CD4-positive, alpha-beta T cell treated with Interleukin-15 for 1 hour (primary cell): Measurements from ENCODE around the gene RORB.

Experiments
- DNase-seq: peaks from one replicate; pipeline ENCODE4 v3.0.0-alpha.2; 2020

Gene RORB

GRCh38 chr9:74609671-74610405 is 112.7 kb downstream of the RORB start:
- DNase-seq: no peak

DNA sequence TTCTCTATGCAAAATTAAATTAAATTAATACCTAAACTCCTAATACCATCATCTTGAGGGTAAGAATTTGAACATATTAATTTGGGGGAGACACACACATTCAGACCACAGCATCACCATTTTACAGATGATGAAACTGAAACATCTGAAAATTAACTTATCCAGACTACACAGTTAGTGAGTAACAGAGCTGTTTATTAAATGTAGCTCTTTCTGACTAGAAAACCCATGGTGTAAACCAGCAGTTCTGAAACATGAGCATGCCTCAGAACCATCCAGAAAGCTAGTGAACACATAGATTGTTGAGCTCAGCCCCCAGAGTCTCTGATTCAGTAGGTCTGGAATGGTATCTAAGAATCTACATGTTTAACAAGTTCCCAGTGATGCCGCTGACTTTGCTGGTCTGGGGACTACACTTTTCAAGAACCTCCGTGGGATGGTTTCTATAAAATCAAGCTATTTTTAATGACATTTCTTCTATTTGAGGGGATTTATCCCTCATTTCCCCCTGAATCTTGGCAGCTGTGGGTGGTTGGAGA is 113.5 kb downstream of the RORB start:
- no peak for DNase-seq

DNA sequence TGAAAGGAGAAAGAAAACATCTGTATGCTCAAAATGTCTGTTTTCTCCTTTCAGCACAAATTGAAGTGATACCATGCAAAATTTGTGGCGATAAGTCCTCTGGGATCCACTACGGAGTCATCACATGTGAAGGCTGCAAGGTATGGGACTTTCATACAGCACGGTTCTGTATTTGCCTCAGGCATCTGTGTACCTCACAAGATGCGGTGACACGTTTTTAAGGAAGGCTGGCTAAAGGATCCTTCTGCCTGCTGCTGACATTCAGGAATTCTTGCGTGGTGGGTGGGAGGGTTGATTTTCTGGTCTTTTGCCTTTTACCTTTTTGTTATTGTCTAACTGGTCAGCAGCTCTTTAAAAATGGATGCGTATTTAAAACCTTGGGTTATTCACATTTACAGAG is 133.1 kb downstream of the RORB start:
- no peak for DNase-seq

GRCh38 chr9:74639112-74639511 is 142.0 kb downstream of the RORB start:
- DNase-seq: no peak

- DNase-seq: no peak
Observed at GRCh38 chr9:74642376-74642775, 145.2 kb downstream of the RORB start.

- DNase-seq: no peak
Observed at GRCh38 chr9:74643303-74643923, 146.3 kb downstream of the RORB start.

- DNase-seq: no peak
Observed at GRCh38 chr9:74644023-74644422, 146.9 kb downstream of the RORB start.

GRCh38 chr9:74645007-74645639 is 148.0 kb downstream of the RORB start:
- DNase-seq: no peak

DNA sequence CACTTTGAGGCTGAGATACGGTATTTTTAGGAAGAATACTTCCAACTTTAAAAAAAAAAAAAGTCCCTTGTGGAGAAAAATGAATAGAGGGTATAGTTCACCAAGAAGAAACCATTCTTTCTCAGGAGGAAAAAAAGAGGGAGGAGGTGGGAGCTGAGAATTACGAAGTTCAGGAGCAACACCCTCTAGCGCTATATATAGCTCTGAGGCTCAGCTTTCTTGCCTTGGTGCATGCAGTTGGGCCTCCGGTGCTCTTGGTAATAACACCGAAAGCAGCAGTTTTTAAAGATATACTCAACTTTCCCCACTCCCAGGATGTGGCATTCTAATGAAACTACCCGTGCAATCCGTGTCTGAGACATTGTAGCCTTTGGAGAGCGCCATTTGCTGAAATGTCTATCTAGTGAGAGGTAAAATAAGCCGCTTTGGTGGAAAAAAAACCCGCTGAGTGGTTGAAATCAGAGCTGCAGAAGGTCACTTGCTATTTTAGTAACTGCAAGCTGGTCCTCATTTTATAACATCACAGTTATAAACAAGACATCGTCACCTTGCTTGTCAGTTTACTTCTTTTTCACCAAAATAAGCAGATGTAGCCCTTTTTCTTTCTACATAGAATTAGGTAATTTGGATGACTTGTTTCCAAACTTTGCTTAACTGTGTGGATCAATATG is 156.4 kb downstream of the RORB start:
- no peak for DNase-seq

DNA sequence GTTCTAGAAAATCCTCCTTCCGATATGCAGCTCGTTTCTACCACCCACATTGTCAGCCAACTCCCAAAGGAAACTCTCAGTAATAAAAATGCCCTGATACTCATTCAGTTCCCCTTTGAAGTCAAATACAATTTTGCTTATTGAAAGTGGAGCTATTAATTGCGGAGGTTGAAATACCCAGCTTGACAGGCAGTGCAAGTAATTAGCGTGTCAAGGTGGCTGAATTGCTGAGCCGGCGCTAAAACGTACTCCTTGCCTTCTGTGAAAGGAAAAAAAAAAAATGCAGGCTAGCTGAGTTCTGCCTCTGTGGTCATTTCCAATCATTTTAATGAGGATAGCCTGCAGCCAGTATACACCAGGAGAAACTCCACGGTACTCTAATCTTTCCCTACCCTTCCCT is 165.5 kb downstream of the RORB start:
- DNase-seq: no peak

GRCh38 chr9:74663439-74663838 is 166.3 kb downstream of the RORB start:
- DNase-seq: no peak

GRCh38 chr9:74666625-74667316 is 169.6 kb downstream of the RORB start:
- no peak for DNase-seq

DNA sequence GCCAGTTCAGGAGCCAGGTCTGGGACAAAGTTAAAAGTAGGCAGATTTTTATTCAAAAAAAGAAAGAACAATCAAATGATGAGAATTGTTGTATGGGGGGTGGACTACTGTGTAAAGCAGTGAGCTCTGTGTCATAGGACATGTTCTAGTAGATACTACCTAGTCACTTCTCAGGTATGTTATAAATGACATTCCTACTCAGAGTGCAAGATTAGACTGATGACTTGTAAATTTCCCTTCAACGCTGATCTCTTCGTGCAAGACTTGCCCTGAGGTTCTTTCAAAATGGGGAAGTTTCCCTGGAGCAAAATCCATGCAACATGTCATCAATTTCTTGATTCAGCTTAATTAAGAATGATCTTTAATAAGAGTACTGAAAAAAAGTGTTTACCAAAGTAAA is 175.1 kb downstream of the RORB start:
- DNase-seq: no peak

DNA sequence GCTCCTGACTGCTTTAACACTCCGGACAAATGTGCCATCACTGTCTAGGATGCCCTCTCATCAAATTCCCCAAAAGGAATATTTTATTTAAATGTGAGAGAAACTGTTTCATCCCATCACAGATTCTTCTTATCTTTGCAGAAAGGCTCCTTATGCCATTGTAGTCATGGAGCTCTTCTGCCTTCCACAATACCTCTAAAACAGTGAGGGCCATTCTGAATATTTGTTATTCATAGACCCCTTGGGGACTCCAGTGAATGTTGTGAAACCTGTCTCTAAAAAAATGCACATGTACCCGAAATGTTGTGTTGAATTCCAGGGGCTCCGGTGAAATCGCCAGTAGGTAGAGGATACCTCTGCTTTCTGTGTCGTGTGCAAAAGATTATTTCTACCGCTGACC is 176.9 kb downstream of the RORB start:
- no peak for DNase-seq

DNA sequence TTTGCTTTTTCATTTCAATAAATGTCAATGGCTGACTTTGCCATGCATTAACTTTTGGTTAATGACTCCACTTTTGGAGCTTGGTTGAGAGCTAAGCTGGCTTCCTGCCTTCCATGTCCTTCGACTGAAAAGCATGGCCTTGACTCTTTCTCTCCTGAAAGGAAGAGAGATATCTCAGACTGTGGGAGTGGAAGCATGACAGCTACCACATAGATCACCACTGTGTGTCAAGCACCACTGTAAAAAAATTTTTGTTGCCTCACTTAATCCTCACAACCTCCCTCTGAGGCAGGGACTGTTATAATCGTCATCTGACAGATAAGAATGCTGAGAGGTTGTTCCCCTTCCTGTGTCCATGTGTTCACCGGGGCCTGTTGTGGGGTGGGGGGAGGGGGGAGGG is 184.8 kb downstream of the RORB start:
- DNase-seq: no peak

- DNase-seq: no peak
Observed at GRCh38 chr9:74683322-74683721, 186.2 kb downstream of the RORB start.

- no peak for DNase-seq
Observed at GRCh38 chr9:74691058-74691457, 193.9 kb downstream of the RORB start.

GRCh38 chr9:74696520-74696919 is 199.4 kb downstream of the RORB start:
- DNase-seq: no peak

DNA sequence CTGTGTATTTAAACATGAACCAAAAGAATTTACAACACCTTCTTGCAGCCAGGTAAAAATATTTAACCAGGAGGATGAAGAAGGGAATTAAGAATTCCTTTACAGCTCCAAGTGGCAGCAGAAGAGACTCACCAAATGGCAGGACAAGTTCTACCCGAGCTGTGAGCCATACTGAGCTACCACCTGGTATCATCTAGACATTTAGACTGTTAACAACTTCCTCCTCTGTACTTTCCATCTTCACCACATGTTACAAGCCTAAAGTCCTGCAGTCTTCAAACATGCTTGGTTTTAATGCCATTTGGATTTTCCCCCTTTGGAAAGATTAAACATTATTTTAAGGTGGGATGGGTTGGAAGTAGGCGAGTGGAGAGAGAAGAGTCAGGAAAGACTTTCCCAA is 200.4 kb downstream of the RORB start:
- DNase-seq: no peak

- DNase-seq: no peak
Observed at GRCh38 chr9:74711341-74711740, 214.2 kb downstream of the RORB start.

- no peak for DNase-seq
Observed at GRCh38 chr9:74718709-74719108, 221.6 kb downstream of the RORB start.

- no peak for DNase-seq
Observed at GRCh38 chr9:74719306-74719705, 222.2 kb downstream of the RORB start.
